Measurements from ENCODE around the gene PEPD. TPM values are rescaled to one million over a fixed set of nuclear protein-coding genes. Genes with fewer than 3 reads are reported as not detected.

Gene PEPD
- total and polyA plus RNA-seq, 5 experiments from 2014 or later: 31.6 to 139 (median 117) TPM

- H3K36me3 Mint-ChIP-seq: peaks cover 0 to 12% (median 0%) of the 10 kb centered on the region in 3 donors
- H3K4me3 Mint-ChIP-seq: no peak overlapping the region
- DNase-seq (no peak), ATAC-seq (no peak)
- H3K27ac Mint-ChIP-seq: no peak overlapping the region
- POLR2A ChIA-PET: no interaction called here
- H3K27me3 Mint-ChIP-seq: no peaks in the 10 kb centered on the region
- H3K9me3 Mint-ChIP-seq: no peaks in the 10 kb centered on the region
- peaks cover 2 to 8% (median 3%) of the 10 kb centered on the region in 4 donors for H3K4me1 Mint-ChIP-seq
These were observed 132.7 kb downstream of the PEPD start for GRCh38 chr19:33388725-33389420.

DNA sequence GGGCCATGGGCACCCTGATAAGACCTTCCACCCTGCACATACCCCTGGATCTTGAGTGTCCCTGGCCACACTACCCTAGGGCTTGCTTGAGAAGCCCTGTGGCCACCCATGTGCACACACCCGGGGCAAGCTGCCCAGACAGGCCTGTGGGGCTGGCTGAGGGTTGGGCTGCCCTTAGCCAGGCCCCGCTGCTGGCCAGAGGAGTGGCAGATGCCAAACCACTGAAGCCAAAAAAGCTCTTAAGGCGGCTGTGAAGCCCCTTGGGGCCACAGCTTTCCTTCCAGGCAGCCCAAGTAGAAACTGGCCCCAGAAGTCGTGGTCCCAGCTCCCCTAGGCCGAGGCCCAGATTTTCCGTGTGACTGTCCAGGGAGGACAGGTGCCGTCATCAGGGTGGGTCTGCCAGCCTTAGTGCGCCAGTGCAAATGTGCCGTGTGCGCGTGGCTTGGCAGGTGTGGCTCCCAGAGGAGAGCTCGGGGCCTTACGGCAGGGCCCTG is 133.3 kb downstream of the PEPD start:
- DNase-seq (no peak), ATAC-seq (no peak)
- Mint-ChIP-seq H3K4me1 (peaks cover 0 to 10% (median 7%) of the 10 kb centered on the region in 4 donors), H3K36me3 (peaks cover 0 to 15% (median 0%) of the 10 kb centered on the region in 3 donors), H3K4me3 (no peak overlapping the region), H3K9me3 (no peaks in the 10 kb centered on the region), H3K27me3 (no peaks in the 10 kb centered on the region), H3K27ac (no peak overlapping the region)
- POLR2A ChIA-PET: no interaction called here

- ATAC-seq: no peak
- peaks cover 0 to 19% (median 0%) of the 10 kb centered on the region in 3 donors for H3K36me3 Mint-ChIP-seq
These were observed 134.0 kb downstream of the PEPD start for GRCh38 chr19:33387351-33388230.

GRCh38 chr19:33386361-33386858 is 135.2 kb downstream of the PEPD start:
- POLR2A ChIA-PET: no interaction called here
- DNase-seq (no peak), ATAC-seq (no peak)
- Mint-ChIP-seq H3K27ac (peak overlapping the region in 2 of 10 donors; percentile 24 to 72), H3K36me3 (peaks cover 0 to 24% (median 0%) of the 10 kb centered on the region in 3 donors), H3K9me3 (no peaks in the 10 kb centered on the region), H3K27me3 (no peaks in the 10 kb centered on the region), H3K4me1 (peaks cover 6 to 23% (median 13%) of the 10 kb centered on the region in 4 donors), H3K4me3 (no peak overlapping the region)

More at GRCh38 chr19:33387351-33388230, 134.0 kb downstream of the PEPD start:
- Mint-ChIP-seq H3K27me3 (no peaks in the 10 kb centered on the region), H3K27ac (no peak overlapping the region), H3K4me3 (no peak overlapping the region), H3K9me3 (no peaks in the 10 kb centered on the region), H3K4me1 (peaks cover 0 to 14% (median 8%) of the 10 kb centered on the region in 4 donors)
- no peak for DNase-seq
- POLR2A ChIA-PET: no interaction called here

GRCh38 chr19:33385956-33386355 is 135.6 kb downstream of the PEPD start:
- ATAC-seq: no peak
- no peak for DNase-seq
- POLR2A ChIA-PET: no interaction called here
- Mint-ChIP-seq H3K36me3 (peaks cover 0 to 28% (median 0%) of the 10 kb centered on the region in 3 donors), H3K9me3 (no peaks in the 10 kb centered on the region), H3K4me1 (peaks cover 7 to 27% (median 15%) of the 10 kb centered on the region in 4 donors), H3K27me3 (no peaks in the 10 kb centered on the region), H3K4me3 (no peak overlapping the region), H3K27ac (no peak overlapping the region)

- peak overlapping the region in 3 of 10 donors; percentile 31 to 60 (median 47) for H3K27ac Mint-ChIP-seq
- ATAC-seq (no peak), DNase-seq (no peak)
- H3K4me1 Mint-ChIP-seq: peaks cover 10 to 31% (median 17%) of the 10 kb centered on the region in 4 donors
- no peak overlapping the region for H3K4me3 Mint-ChIP-seq
- POLR2A ChIA-PET: no interaction called here
- peaks cover 0 to 34% (median 0%) of the 10 kb centered on the region in 3 donors for H3K36me3 Mint-ChIP-seq
- H3K27me3 Mint-ChIP-seq: no peaks in the 10 kb centered on the region
- H3K9me3 Mint-ChIP-seq: no peaks in the 10 kb centered on the region
These were observed 136.6 kb downstream of the PEPD start for GRCh38 chr19:33384983-33385382.

- Mint-ChIP-seq H3K27ac (peak overlapping the region in 7 of 10 donors; percentile 21 to 82 (median 41)), H3K9me3 (no peaks in the 10 kb centered on the region), H3K4me3 (no peak overlapping the region), H3K4me1 (peaks cover 18 to 37% (median 26%) of the 10 kb centered on the region in 4 donors), H3K36me3 (peaks cover 0 to 46% (median 8%) of the 10 kb centered on the region in 3 donors), H3K27me3 (no peaks in the 10 kb centered on the region)
- DNase-seq (no peak), ATAC-seq (no peak)
- POLR2A ChIA-PET: interaction anchor here (1.0 kb wide), 1 partner anchor 9 kb away, joined by 4 read pairs; no protein-coding TSS in a partner anchor
These were observed 137.8 kb downstream of the PEPD start for GRCh38 chr19:33383720-33384292.

DNA sequence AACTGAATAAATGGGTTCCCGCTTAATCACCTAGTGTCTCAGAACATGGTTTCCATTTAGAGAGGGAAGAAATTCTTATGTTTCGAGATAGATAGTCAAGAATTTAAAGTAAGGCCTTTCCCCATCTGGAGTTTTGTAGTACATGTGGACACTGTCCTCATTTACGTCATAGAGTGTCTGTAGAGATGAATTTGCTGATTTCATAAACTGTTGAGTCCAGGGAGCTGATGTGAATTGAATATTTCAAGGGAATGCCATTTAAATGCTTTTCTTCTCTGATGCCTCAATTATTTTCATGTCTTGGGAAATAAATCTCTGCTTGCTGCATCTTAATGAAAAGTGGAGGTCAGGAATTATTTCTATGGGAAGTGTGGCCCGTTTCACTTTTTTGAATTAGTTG is 138.6 kb downstream of the PEPD start:
- POLR2A ChIA-PET: no interaction called here
- peak overlapping the region in 1 of 10 donors; percentile 48 for H3K27ac Mint-ChIP-seq
- no peaks in the 10 kb centered on the region for H3K27me3 Mint-ChIP-seq
- peaks cover 0 to 52% (median 10%) of the 10 kb centered on the region in 3 donors for H3K36me3 Mint-ChIP-seq
- no peak for DNase-seq
- ATAC-seq: no peak
- no peak overlapping the region for H3K4me3 Mint-ChIP-seq
- peaks cover 23 to 43% (median 34%) of the 10 kb centered on the region in 4 donors for H3K4me1 Mint-ChIP-seq
- no peaks in the 10 kb centered on the region for H3K9me3 Mint-ChIP-seq

GRCh38 chr19:33382006-33382405 is 139.6 kb downstream of the PEPD start:
- no peak for ATAC-seq
- POLR2A ChIA-PET: no interaction called here

DNA sequence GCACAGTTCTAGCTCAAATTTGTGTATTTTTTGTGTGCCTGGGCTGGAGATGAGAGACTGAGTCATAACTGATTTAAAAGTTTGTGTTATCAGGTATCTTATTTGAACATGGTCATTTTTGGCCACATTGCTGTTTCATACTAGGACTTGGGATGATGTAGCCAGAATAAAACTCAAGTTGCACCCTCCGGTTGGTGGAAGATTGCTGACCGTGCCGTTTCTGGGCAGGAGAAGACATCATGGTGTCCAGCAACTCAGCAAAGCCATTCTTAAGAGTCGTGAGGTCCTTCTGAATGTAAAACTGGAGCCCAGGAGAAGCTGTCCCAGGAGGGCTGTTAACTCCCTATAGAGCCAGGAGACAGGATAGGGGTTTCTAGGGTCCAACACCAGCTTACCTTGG is 140.5 kb downstream of the PEPD start:
- Mint-ChIP-seq H3K9me3 (no peaks in the 10 kb centered on the region), H3K36me3 (peaks cover 0 to 44% (median 10%) of the 10 kb centered on the region in 3 donors), H3K4me3 (no peak overlapping the region), H3K27ac (peak overlapping the region in 3 of 10 donors; percentile 6 to 68 (median 29)), H3K27me3 (no peaks in the 10 kb centered on the region), H3K4me1 (peaks cover 25 to 58% (median 51%) of the 10 kb centered on the region in 4 donors)
- DNase-seq (no peak), ATAC-seq (no peak)
- POLR2A ChIA-PET: no interaction called here

More at GRCh38 chr19:33382006-33382405, 139.6 kb downstream of the PEPD start:
- Mint-ChIP-seq H3K4me1 (peaks cover 23 to 51% (median 42%) of the 10 kb centered on the region in 4 donors), H3K27ac (peak overlapping the region in 3 of 10 donors; percentile 7 to 44 (median 29)), H3K36me3 (peaks cover 0 to 47% (median 10%) of the 10 kb centered on the region in 3 donors), H3K4me3 (no peak overlapping the region), H3K9me3 (no peaks in the 10 kb centered on the region), H3K27me3 (no peaks in the 10 kb centered on the region)
- no peak for DNase-seq

- Mint-ChIP-seq H3K27ac (peak overlapping the region in 1 of 10 donors; percentile 48), H3K27me3 (no peaks in the 10 kb centered on the region), H3K36me3 (peaks cover 0 to 46% (median 10%) of the 10 kb centered on the region in 3 donors), H3K9me3 (no peaks in the 10 kb centered on the region), H3K4me1 (peaks cover 39 to 76% (median 69%) of the 10 kb centered on the region in 4 donors), H3K4me3 (no peak overlapping the region)
- no peak for ATAC-seq
- POLR2A ChIA-PET: interaction anchor here (0.5 kb wide), 1 partner anchor 72 kb away, joined by 3 read pairs; no protein-coding TSS in a partner anchor
- DNase-seq: no peak
These were observed 142.3 kb downstream of the PEPD start for GRCh38 chr19:33379151-33379829.
